ENCODE results near the gene PSG4. TPM values are rescaled to one million over a fixed set of nuclear protein-coding genes. Genes with fewer than 3 reads are reported as not detected.
A peak's percentile ranks its signal among the peaks of the same experiment; 100 is the strongest.
"Not testable (repeated sequence)": the region's sequence is repeated elsewhere in the genome, so short reads cannot be mapped to it uniquely, and the experiment has no call there.

Gene PSG4
- total RNA-seq, 1 experiment from 2014 or later: 0.10 TPM

- CTCF ChIA-PET; BruUV-seq (replicated peaks): not testable (repeated sequence)
These were observed 18.9 kb upstream of the PSG4 start for GRCh38 chr19:43224201-43224854.

GRCh38 chr19:43221891-43222290 is 16.5 kb upstream of the PSG4 start:
- CTCF ChIA-PET: interaction anchor here (0.6 kb wide), 1 partner anchor 440 kb away, joined by 3 read pairs; no protein-coding TSS in a partner anchor

More at GRCh38 chr19:43224201-43224854, 18.9 kb upstream of the PSG4 start:
- ATAC-seq: 0 out of 2 replicates have a peak, but pooled peaks have one; percentile 45
- H3K4me1 ChIP-seq (ENCODE audit: control insufficient read depth, insufficient read depth, low read length); H3K36me3 ChIP-seq (ENCODE audit: control insufficient read depth, insufficient read depth, low read length); in situ Hi-C loops (cut with HindIII; ENCODE audit: low pct_unique_long_range_greater_than_20kb, low sequenced_read_pairs); H3K27ac ChIP-seq (ENCODE audit: low read length); H3K9me3 ChIP-seq (ENCODE audit: control insufficient read depth, insufficient read depth, low read depth, low read length); H3K27me3 ChIP-seq (ENCODE audit: control insufficient read depth, insufficient read depth, low read length); DNase-seq (ENCODE audit: low read depth, low spot score): not testable (repeated sequence)
- intact Hi-C loops (cut with micrococcal nuclease; ENCODE audit: unreplicated experiment): loop anchor here (10.0 kb wide), 1 partner anchor 120 kb away; no protein-coding TSS in a partner anchor
- H3K4me3 ChIP-seq (ENCODE audit: low read depth in 2 of 2, low read length in 2 of 2): peak overlapping the region in 1 of 2 experiments; percentile 20; a peak in 1 of 4 replicates
- TF ChIP-seq TCF7L2 (IDR thresholded peaks at IDR 0.05; ENCODE audit: low read depth, low read length): 0 out of 2 replicates have a peak, but pooled peaks have one; percentile 32
- POLR2A ChIA-PET: interaction anchor here (0.9 kb wide), 1 partner anchor 122 kb away, joined by 3 read pairs; no protein-coding TSS in a partner anchor

DNA sequence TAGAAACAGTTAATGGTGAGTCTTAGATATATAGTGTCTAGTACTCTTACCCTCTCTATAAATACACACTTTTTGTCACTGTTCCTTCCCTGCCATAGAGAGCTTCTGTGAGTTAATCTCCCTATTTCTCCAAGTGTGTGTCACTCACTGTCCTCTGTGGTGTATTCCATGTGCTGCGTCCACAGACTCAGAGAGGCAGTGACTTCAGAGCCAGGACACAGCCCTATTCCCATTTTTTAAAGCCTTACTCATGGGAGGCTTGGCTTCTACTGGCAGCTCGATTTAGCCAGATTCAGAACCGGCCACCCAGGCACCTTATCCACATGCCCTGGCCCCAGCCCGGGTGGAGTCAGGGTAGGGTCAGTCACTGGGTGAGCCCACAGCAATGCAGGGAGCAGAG is 13.7 kb upstream of the PSG4 start:
- CTCF ChIA-PET; BruUV-seq (replicated peaks): not testable (repeated sequence)

More at GRCh38 chr19:43221891-43222290, 16.5 kb upstream of the PSG4 start:
- DNase-seq (ENCODE audit: low read depth, low spot score); H3K27me3 ChIP-seq (ENCODE audit: control insufficient read depth, insufficient read depth, low read length); BruUV-seq (replicated peaks); in situ Hi-C loops (cut with HindIII; ENCODE audit: low pct_unique_long_range_greater_than_20kb, low sequenced_read_pairs); H3K36me3 ChIP-seq (ENCODE audit: control insufficient read depth, insufficient read depth, low read length); H3K4me1 ChIP-seq (ENCODE audit: control insufficient read depth, insufficient read depth, low read length); H3K27ac ChIP-seq (ENCODE audit: low read length); POLR2A ChIA-PET; H3K9me3 ChIP-seq (ENCODE audit: control insufficient read depth, insufficient read depth, low read depth, low read length); ATAC-seq; H3K4me3 ChIP-seq (ENCODE audit: low read depth in 2 of 2, low read length in 2 of 2): not testable (repeated sequence)
- intact Hi-C loops (cut with micrococcal nuclease; ENCODE audit: unreplicated experiment): loop anchor here (10.0 kb wide), 1 partner anchor 117 kb away; no protein-coding TSS in a partner anchor

GRCh38 chr19:43215881-43216280 is 10.4 kb upstream of the PSG4 start:
- DNase-seq (ENCODE audit: low read depth, low spot score); H3K4me3 ChIP-seq (ENCODE audit: low read depth in 2 of 2, low read length in 2 of 2); BruUV-seq (replicated peaks); H3K36me3 ChIP-seq (ENCODE audit: control insufficient read depth, insufficient read depth, low read length); ATAC-seq; H3K4me1 ChIP-seq (ENCODE audit: control insufficient read depth, insufficient read depth, low read length); H3K27ac ChIP-seq (ENCODE audit: low read length); H3K27me3 ChIP-seq (ENCODE audit: control insufficient read depth, insufficient read depth, low read length); POLR2A ChIA-PET; H3K9me3 ChIP-seq (ENCODE audit: control insufficient read depth, insufficient read depth, low read depth, low read length); CTCF ChIA-PET; in situ Hi-C loops (cut with HindIII; ENCODE audit: low pct_unique_long_range_greater_than_20kb, low sequenced_read_pairs); intact Hi-C loops (cut with micrococcal nuclease; ENCODE audit: unreplicated experiment): not testable (repeated sequence)

More for the DNA sequence above, 13.7 kb upstream of the PSG4 start:
- H3K27ac ChIP-seq (ENCODE audit: low read length); POLR2A ChIA-PET; H3K27me3 ChIP-seq (ENCODE audit: control insufficient read depth, insufficient read depth, low read length); intact Hi-C loops (cut with micrococcal nuclease; ENCODE audit: unreplicated experiment); H3K9me3 ChIP-seq (ENCODE audit: control insufficient read depth, insufficient read depth, low read depth, low read length); DNase-seq (ENCODE audit: low read depth, low spot score); ATAC-seq; H3K36me3 ChIP-seq (ENCODE audit: control insufficient read depth, insufficient read depth, low read length); H3K4me1 ChIP-seq (ENCODE audit: control insufficient read depth, insufficient read depth, low read length); H3K4me3 ChIP-seq (ENCODE audit: low read depth in 2 of 2, low read length in 2 of 2); in situ Hi-C loops (cut with HindIII; ENCODE audit: low pct_unique_long_range_greater_than_20kb, low sequenced_read_pairs): not testable (repeated sequence)

DNA sequence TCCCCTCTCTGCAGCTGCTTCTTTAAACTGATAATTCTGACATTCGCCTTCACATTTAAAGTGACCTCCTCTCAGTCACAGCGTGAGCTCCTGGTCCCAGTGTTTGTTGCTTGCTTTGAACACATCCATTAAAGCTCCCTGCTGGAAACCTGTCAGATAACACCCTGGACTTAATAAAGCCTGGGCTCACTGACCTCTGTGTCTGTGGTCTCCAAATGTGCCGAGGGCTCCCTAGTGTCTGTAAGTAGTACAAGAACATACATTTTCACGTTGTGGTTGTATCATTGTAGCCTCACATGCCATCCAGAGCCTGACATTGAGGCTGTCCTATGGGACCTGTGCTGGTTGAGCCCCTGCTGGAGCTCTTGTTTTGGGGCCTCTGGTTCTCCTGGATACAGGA is 2.6 kb upstream of the PSG4 start:
- no TSS peak for BruUV-seq (replicated peaks)
- Histone ChIP-seq H3K36me3 (ENCODE audit: control insufficient read depth, insufficient read depth, low read length) (no peaks in the 10 kb centered on the region), H3K4me1 (ENCODE audit: control insufficient read depth, insufficient read depth, low read length) (no peaks in the 10 kb centered on the region), H3K27me3 (ENCODE audit: control insufficient read depth, insufficient read depth, low read length) (no peaks in the 10 kb centered on the region), H3K4me3 (ENCODE audit: low read depth in 2 of 2, low read length in 2 of 2) (no peak overlapping the region), H3K27ac (ENCODE audit: low read length) (no peak overlapping the region), H3K9me3 (ENCODE audit: control insufficient read depth, insufficient read depth, low read depth, low read length) (no peaks in the 10 kb centered on the region)
- no peak for ATAC-seq
- POLR2A ChIA-PET: no interaction called here
- in situ Hi-C loops (cut with HindIII; ENCODE audit: low pct_unique_long_range_greater_than_20kb, low sequenced_read_pairs): no loop called here
- DNase-seq (ENCODE audit: low read depth, low spot score): no peak
- intact Hi-C loops (cut with micrococcal nuclease; ENCODE audit: unreplicated experiment): no loop called here
- TF ChIP-seq SIN3A (IDR thresholded peaks at IDR 0.05; ENCODE audit: borderline replicate concordance, insufficient read depth, low read depth, low read length) (no peak), POLR2AphosphoS5 (IDR thresholded peaks at IDR 0.05; ENCODE audit: low read depth, low read length) (no peak), TCF7L2 (IDR thresholded peaks at IDR 0.05; ENCODE audit: low read depth, low read length) (no peak)
- TF ChIP-seq, protein P1, sequence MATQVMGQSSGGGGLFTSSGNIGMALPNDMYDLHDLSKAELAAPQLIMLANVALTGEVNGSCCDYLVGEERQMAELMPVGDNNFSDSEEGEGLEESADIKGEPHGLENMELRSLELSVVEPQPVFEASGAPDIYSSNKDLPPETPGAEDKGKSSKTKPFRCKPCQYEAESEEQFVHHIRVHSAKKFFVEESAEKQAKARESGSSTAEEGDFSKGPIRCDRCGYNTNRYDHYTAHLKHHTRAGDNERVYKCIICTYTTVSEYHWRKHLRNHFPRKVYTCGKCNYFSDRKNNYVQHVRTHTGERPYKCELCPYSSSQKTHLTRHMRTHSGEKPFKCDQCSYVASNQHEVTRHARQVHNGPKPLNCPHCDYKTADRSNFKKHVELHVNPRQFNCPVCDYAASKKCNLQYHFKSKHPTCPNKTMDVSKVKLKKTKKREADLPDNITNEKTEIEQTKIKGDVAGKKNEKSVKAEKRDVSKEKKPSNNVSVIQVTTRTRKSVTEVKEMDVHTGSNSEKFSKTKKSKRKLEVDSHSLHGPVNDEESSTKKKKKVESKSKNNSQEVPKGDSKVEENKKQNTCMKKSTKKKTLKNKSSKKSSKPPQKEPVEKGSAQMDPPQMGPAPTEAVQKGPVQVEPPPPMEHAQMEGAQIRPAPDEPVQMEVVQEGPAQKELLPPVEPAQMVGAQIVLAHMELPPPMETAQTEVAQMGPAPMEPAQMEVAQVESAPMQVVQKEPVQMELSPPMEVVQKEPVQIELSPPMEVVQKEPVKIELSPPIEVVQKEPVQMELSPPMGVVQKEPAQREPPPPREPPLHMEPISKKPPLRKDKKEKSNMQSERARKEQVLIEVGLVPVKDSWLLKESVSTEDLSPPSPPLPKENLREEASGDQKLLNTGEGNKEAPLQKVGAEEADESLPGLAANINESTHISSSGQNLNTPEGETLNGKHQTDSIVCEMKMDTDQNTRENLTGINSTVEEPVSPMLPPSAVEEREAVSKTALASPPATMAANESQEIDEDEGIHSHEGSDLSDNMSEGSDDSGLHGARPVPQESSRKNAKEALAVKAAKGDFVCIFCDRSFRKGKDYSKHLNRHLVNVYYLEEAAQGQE (IDR thresholded peaks at IDR 0.05; ENCODE audit: insufficient read depth in 1 of 2, low read depth in 2 of 2, low read length in 1 of 2): no peak
- TF ChIP-seq, protein P2, sequence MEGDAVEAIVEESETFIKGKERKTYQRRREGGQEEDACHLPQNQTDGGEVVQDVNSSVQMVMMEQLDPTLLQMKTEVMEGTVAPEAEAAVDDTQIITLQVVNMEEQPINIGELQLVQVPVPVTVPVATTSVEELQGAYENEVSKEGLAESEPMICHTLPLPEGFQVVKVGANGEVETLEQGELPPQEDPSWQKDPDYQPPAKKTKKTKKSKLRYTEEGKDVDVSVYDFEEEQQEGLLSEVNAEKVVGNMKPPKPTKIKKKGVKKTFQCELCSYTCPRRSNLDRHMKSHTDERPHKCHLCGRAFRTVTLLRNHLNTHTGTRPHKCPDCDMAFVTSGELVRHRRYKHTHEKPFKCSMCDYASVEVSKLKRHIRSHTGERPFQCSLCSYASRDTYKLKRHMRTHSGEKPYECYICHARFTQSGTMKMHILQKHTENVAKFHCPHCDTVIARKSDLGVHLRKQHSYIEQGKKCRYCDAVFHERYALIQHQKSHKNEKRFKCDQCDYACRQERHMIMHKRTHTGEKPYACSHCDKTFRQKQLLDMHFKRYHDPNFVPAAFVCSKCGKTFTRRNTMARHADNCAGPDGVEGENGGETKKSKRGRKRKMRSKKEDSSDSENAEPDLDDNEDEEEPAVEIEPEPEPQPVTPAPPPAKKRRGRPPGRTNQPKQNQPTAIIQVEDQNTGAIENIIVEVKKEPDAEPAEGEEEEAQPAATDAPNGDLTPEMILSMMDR (IDR thresholded peaks at IDR 0.05): no peak
- CTCF ChIA-PET: no interaction called here

Data from Panc1 (cell line).